ENCODE data around the gene CEP104. TPM values are rescaled to one million over a fixed set of nuclear protein-coding genes. Genes with fewer than 3 reads are reported as not detected.

The CEP104 gene
- total RNA-seq, 3 donors from 2014 or later = 24.0 to 33.8 (median 30.5) TPM

- no peaks in the 10 kb centered on the region for H3K9me3 ChIP-seq
- no peak overlapping the region for H3K4me3 ChIP-seq
- no peaks in the 10 kb centered on the region for H3K27me3 ChIP-seq
- no peaks in the 10 kb centered on the region for H3K4me1 ChIP-seq
- intact Hi-C loops (cut with DNase I; ENCODE audit: low total_unique reads) = no loop called here
- DNase-seq (ENCODE audit: low spot score in 2 of 2) = no peak
- TF ChIP-seq POLR2AphosphoS5 (IDR thresholded peaks at IDR 0.05) (no peak), CTCF (IDR thresholded peaks at IDR 0.05) (no peak), POLR2A (IDR thresholded peaks at IDR 0.05) (no peak)
- no peak overlapping the region for H3K27ac ChIP-seq
- no peaks in the 10 kb centered on the region for H3K36me3 ChIP-seq
These were observed 8.7 kb upstream of the CEP104 start for GRCh38 chr1:3865606-3866160.

DNA sequence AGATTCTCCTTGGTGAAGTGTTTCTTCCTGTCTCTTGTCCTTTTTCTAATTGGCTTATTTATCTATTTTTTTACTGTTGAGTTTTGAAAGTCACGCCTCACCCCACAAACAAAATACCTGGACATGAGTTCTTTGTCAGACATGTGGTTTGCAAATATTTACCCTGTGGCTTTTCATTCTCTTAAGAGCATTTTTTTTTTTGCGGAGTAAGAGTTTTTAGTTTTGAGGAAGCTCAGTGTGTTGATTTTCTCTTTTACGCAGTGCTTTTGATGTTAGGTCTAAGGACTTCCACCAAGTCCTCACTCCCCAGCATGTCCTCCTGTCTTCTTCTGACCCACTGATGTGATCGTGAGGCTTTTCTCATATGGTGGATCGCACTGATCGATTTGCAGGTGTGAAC, 7.9 kb upstream of the CEP104 start:
- H3K27me3 ChIP-seq = no peaks in the 10 kb centered on the region
- no peaks in the 10 kb centered on the region for H3K9me3 ChIP-seq
- H3K4me3 ChIP-seq = no peak overlapping the region
- no peak overlapping the region for H3K27ac ChIP-seq
- H3K36me3 ChIP-seq = no peaks in the 10 kb centered on the region
- no peaks in the 10 kb centered on the region for H3K4me1 ChIP-seq
- intact Hi-C loops (cut with DNase I; ENCODE audit: low total_unique reads) = no loop called here
- TF ChIP-seq CTCF (IDR thresholded peaks at IDR 0.05) = no peak
- TF ChIP-seq POLR2A (IDR thresholded peaks at IDR 0.05) = no peak
- no peak for TF ChIP-seq POLR2AphosphoS5 (IDR thresholded peaks at IDR 0.05)
- no peak for DNase-seq (ENCODE audit: low spot score in 2 of 2)

DNA sequence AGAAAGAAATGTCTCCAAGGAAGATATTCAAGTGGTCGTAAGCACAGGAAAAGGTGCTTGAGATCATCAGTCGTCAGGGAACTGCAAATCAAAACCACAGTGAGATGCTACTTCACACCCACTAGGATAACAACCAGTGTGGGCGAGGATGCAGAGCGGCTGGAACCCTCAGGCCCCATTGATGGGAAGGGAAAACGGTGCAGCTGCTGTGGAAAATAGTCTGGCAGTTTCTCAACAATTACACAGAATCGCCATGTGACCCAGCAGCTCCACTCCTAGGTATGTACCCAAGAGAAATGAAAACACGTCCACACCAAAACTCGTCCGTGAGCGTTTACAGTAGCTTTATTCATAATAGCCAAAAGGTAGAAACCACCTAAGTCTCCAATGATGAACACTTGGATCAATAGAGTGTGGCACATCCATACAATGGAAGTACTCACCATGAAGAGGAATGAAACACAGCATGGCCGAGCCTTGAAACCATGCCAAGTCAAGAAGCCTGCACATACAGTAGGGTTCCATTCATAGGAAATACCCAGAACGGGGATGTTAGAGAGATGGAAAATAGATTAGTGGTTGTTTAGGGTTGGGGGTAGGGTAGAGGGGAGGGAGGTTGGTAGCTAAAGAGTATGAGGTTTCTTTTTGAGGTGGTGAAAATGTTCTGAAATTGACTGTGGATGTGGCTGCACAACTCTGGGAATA, 6.4 kb upstream of the CEP104 start:
- intact Hi-C loops (cut with DNase I; ENCODE audit: low total_unique reads) = no loop called here
- H3K4me1 ChIP-seq = peaks cover 0 to 3% of the 10 kb centered on the region in 2 donors
- H3K27ac ChIP-seq = no peak overlapping the region
- DNase-seq (ENCODE audit: low spot score in 2 of 2) = no peak
- no peaks in the 10 kb centered on the region for H3K36me3 ChIP-seq
- no peak for TF ChIP-seq POLR2AphosphoS5 (IDR thresholded peaks at IDR 0.05)
- TF ChIP-seq CTCF (IDR thresholded peaks at IDR 0.05) = no peak
- TF ChIP-seq POLR2A (IDR thresholded peaks at IDR 0.05) = no peak
- no peak overlapping the region for H3K4me3 ChIP-seq
- no peaks in the 10 kb centered on the region for H3K27me3 ChIP-seq
- no peaks in the 10 kb centered on the region for H3K9me3 ChIP-seq

- TF ChIP-seq CTCF (IDR thresholded peaks at IDR 0.05) = no peak
- no peak for TF ChIP-seq POLR2A (IDR thresholded peaks at IDR 0.05)
- TF ChIP-seq POLR2AphosphoS5 (IDR thresholded peaks at IDR 0.05) = no peak
- Histone ChIP-seq H3K27me3 (no peaks in the 10 kb centered on the region), H3K4me1 (peaks cover 0 to 9% of the 10 kb centered on the region in 2 donors), H3K36me3 (no peaks in the 10 kb centered on the region), H3K27ac (no peak overlapping the region), H3K9me3 (no peaks in the 10 kb centered on the region), H3K4me3 (peak overlapping the region; percentile 67 to 93 (median 92))
- DNase-seq (ENCODE audit: low spot score in 2 of 2) = no peak
- intact Hi-C loops (cut with DNase I; ENCODE audit: low total_unique reads) = no loop called here
These were observed 1.4 kb upstream of the CEP104 start for GRCh38 chr1:3858231-3858981.

DNA sequence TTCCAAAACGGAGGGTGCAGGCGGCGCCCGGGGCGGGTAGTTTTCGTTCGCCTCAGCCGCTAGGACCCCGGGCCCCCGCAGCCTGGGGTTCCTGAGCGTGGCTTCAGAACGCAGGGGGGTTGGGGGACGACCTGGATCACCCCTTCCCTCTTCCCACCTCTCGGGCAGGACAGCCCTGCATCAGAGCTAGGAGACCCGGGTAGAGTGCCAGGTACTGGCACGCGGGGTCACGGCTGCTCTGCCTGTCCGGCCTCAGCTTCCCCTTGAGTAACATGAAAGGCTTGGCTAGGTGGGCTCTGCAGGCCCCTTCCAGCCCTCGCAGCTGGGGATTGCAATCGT, 749 bp upstream of the CEP104 start:
- peak overlapping the region; percentile 67 to 93 (median 92) for H3K4me3 ChIP-seq
- H3K4me1 ChIP-seq = peaks cover 0 to 9% of the 10 kb centered on the region in 2 donors
- H3K36me3 ChIP-seq = no peaks in the 10 kb centered on the region
- H3K9me3 ChIP-seq = no peaks in the 10 kb centered on the region
- TF ChIP-seq POLR2AphosphoS5 (IDR thresholded peaks at IDR 0.05) (no peak), POLR2A (IDR thresholded peaks at IDR 0.05) (no peak), CTCF (IDR thresholded peaks at IDR 0.05) (no peak)
- H3K27ac ChIP-seq = peak overlapping the region; percentile 69 to 85
- H3K27me3 ChIP-seq = no peaks in the 10 kb centered on the region
- no peak for DNase-seq (ENCODE audit: low spot score in 2 of 2)
- intact Hi-C loops (cut with DNase I; ENCODE audit: low total_unique reads) = no loop called here
